Glutamatergic neuron (in vitro differentiated cells): Measurements from ENCODE around the gene GLS2. TPM values are rescaled to one million over a fixed set of nuclear protein-coding genes. Genes with fewer than 3 reads are reported as not detected.

Experiments used
- DNase-seq: peaks from one replicate; pipeline ENCODE4 v3.0.0; 2022
- H3K27ac Mint-ChIP-seq: one replicate; pipeline ENCODE4 v1.8.0; 2020; ENCODE audit warnings: mild to moderate bottlenecking, mixed read lengths, inconsistent platforms; ENCODE audit not compliant: unreplicated experiment
- H3K27me3 Mint-ChIP-seq: one replicate; pipeline ENCODE4 v1.8.0; 2020; ENCODE audit warnings: mild to moderate bottlenecking, moderate library complexity, mixed read lengths, inconsistent platforms; ENCODE audit not compliant: unreplicated experiment
- H3K36me3 Mint-ChIP-seq: one replicate; pipeline ENCODE4 v1.8.0; 2020; ENCODE audit warnings: mild to moderate bottlenecking, mixed read lengths, inconsistent platforms; ENCODE audit not compliant: unreplicated experiment
- H3K4me1 Mint-ChIP-seq: one replicate; pipeline ENCODE4 v1.8.0; 2020; ENCODE audit warnings: mild to moderate bottlenecking, low read depth, mixed read lengths, inconsistent platforms; ENCODE audit not compliant: unreplicated experiment
- H3K4me3 Mint-ChIP-seq: one replicate; pipeline ENCODE4 v1.8.0; 2020; ENCODE audit warnings: mild to moderate bottlenecking, mixed read lengths, inconsistent platforms; ENCODE audit not compliant: unreplicated experiment
- H3K9me3 Mint-ChIP-seq: one replicate; pipeline ENCODE4 v1.8.0; 2020; ENCODE audit warnings: mild to moderate bottlenecking, moderate library complexity, mixed read lengths, inconsistent platforms; ENCODE audit not compliant: unreplicated experiment
- total RNA-seq: library from RNA; stranded (reverse); fragmentation: NEBNext Ultra II Directional; extraction: Animal tissue kit (Norgen Biotek cat#: 25700); gene quantifications from one replicate; pipeline ENCODE4 v1.2.1, GENCODE V29; 2021; ENCODE audit not compliant: unreplicated experiment
- TF ChIP-seq, protein P1 (sequence below): fragments of 200-600 bp; sonication (generic); IDR thresholded peaks from one replicate; pipeline ENCODE4 v1.5.0; 2021; ENCODE audit not compliant: partially characterized antibody, unreplicated experiment

Gene GLS2
- total RNA-seq, 1 donor from 2014 or later, result 0.91 TPM

GRCh38 chr12:56425193-56425592, 62.8 kb downstream of the GLS2 start:
- Mint-ChIP-seq H3K36me3 (no peaks in the 10 kb centered on the region), H3K27ac (no peak overlapping the region), H3K27me3 (peaks cover 2% of the 10 kb centered on the region), H3K4me1 (no peaks in the 10 kb centered on the region), H3K4me3 (no peak overlapping the region), H3K9me3 (peaks cover 3% of the 10 kb centered on the region)
- TF ChIP-seq, protein P1, sequence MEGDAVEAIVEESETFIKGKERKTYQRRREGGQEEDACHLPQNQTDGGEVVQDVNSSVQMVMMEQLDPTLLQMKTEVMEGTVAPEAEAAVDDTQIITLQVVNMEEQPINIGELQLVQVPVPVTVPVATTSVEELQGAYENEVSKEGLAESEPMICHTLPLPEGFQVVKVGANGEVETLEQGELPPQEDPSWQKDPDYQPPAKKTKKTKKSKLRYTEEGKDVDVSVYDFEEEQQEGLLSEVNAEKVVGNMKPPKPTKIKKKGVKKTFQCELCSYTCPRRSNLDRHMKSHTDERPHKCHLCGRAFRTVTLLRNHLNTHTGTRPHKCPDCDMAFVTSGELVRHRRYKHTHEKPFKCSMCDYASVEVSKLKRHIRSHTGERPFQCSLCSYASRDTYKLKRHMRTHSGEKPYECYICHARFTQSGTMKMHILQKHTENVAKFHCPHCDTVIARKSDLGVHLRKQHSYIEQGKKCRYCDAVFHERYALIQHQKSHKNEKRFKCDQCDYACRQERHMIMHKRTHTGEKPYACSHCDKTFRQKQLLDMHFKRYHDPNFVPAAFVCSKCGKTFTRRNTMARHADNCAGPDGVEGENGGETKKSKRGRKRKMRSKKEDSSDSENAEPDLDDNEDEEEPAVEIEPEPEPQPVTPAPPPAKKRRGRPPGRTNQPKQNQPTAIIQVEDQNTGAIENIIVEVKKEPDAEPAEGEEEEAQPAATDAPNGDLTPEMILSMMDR, result no peak
- DNase-seq, result no peak

Other genes starting within 250 kb of the GLS2 start
- 49.1 TPM for gene ANKRD52, start 229.8 kb downstream of the GLS2 start, total RNA-seq
- gene COQ10A, start 221.2 kb downstream of the GLS2 start, total RNA-seq, result 18.9 TPM
- 257 TPM for gene CS, start 187.8 kb downstream of the GLS2 start, total RNA-seq
- 141 TPM for gene CNPY2, start 172.2 kb downstream of the GLS2 start, total RNA-seq
- 101 TPM for gene PAN2, start 154.2 kb downstream of the GLS2 start, total RNA-seq
- gene IL23A, start 149.3 kb downstream of the GLS2 start, total RNA-seq, result 0.42 TPM
- 74.7 TPM for gene STAT2, start 128.1 kb downstream of the GLS2 start, total RNA-seq
- gene APOF, start 125.3 kb downstream of the GLS2 start, total RNA-seq, result not detected
- 17.9 TPM for gene TIMELESS, start 38.7 kb downstream of the GLS2 start, total RNA-seq
- not detected for gene MIP, start 33.5 kb downstream of the GLS2 start, total RNA-seq
- gene SPRYD4, start 19.6 kb downstream of the GLS2 start, total RNA-seq, result 3.6 TPM
- 10.2 TPM for gene RBMS2, start 33.7 kb upstream of the GLS2 start, total RNA-seq
- gene BAZ2A, start 142.2 kb upstream of the GLS2 start, total RNA-seq, result 196 TPM
- gene ATP5F1B, start 157.8 kb upstream of the GLS2 start, total RNA-seq, result 735 TPM
- 180 TPM for gene PTGES3, start 200.1 kb upstream of the GLS2 start, total RNA-seq
- gene NACA, start 237.1 kb upstream of the GLS2 start, total RNA-seq, result 589 TPM